AG09309 (cell line): ENCODE data around the gene ATG4D.

ENCODE experiments used
- DNase-seq: peaks from one replicate; pipeline ENCODE4 v3.0.0-alpha.2; 2010; ENCODE audit warnings: low read depth
- H3K4me3 ChIP-seq: 2 replicates; pipeline ENCODE4 v1.5.1; 2011; ENCODE audit warnings: mild to moderate bottlenecking, low read depth, low read length, moderate library complexity; ENCODE audit not compliant: control insufficient read depth
- TF ChIP-seq, protein P1 (sequence below): IDR thresholded peaks from 2 replicates; pipeline ENCODE4 v1.5.1; 2011; ENCODE audit warnings: mild to moderate bottlenecking, low read depth, low read length, inconsistent platforms; ENCODE audit not compliant: insufficient read depth, control insufficient read depth; ENCODE audit errors: missing control alignments

The ATG4D gene

GRCh38 chr19:10577951-10578350, 34.2 kb downstream of the ATG4D start:
- no peak overlapping the region for H3K4me3 ChIP-seq
- TF ChIP-seq, protein P1, sequence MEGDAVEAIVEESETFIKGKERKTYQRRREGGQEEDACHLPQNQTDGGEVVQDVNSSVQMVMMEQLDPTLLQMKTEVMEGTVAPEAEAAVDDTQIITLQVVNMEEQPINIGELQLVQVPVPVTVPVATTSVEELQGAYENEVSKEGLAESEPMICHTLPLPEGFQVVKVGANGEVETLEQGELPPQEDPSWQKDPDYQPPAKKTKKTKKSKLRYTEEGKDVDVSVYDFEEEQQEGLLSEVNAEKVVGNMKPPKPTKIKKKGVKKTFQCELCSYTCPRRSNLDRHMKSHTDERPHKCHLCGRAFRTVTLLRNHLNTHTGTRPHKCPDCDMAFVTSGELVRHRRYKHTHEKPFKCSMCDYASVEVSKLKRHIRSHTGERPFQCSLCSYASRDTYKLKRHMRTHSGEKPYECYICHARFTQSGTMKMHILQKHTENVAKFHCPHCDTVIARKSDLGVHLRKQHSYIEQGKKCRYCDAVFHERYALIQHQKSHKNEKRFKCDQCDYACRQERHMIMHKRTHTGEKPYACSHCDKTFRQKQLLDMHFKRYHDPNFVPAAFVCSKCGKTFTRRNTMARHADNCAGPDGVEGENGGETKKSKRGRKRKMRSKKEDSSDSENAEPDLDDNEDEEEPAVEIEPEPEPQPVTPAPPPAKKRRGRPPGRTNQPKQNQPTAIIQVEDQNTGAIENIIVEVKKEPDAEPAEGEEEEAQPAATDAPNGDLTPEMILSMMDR = no peak
- DNase-seq = no peak

- H3K4me3 ChIP-seq = no peak overlapping the region
- TF ChIP-seq, protein P1 = peak; percentile 99
- DNase-seq = peak; percentile 71
Measured at GRCh38 chr19:10580979-10581631, 37.4 kb downstream of the ATG4D start.

GRCh38 chr19:10582091-10582490, 38.4 kb downstream of the ATG4D start:
- TF ChIP-seq, protein P1 = no peak
- H3K4me3 ChIP-seq = no peak overlapping the region
- no peak for DNase-seq

GRCh38 chr19:10583036-10583776, 39.5 kb downstream of the ATG4D start:
- H3K4me3 ChIP-seq = no peak overlapping the region
- TF ChIP-seq, protein P1 = no peak
- no peak for DNase-seq

DNA sequence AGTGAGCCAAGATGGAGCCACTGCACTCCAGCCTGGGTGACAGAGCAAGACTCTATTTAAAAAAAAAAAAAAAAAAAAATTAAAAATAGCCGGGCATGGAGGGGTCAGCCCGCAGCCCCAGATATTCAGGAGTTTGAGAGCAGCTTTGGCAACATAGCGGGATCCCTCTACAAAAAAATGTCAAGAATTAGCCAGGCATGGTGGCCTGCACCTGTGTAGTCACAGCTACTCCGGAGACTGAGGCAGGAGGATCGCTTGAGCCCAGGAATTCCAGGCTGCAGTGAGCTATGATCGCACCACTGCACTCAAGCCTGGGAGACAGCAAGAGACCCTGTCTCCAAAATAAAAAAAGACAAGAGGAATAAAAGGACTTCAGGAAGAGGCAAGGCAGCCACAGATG, 42.7 kb downstream of the ATG4D start:
- TF ChIP-seq, protein P1 = no peak
- H3K4me3 ChIP-seq = no peak overlapping the region
- DNase-seq = no peak

- no peak for DNase-seq
- TF ChIP-seq, protein P1 = no peak
- no peak within 1 kb of the TSS for H3K4me3 ChIP-seq
Measured at GRCh38 chr19:10587022-10587838, 43.5 kb downstream of the ATG4D start, which contains the start of gene AP1M2. AP1M2 (minus strand) TSS chr19:10587312; CDS start chr19:10587231, 81 bp downstream.
